ENCODE measurements around the gene DIPK2B.

The DIPK2B gene

GRCh38 chrX:45154462-45154861, 46.2 kb downstream of the DIPK2B start:
- no peak for FAIRE-seq

DNA sequence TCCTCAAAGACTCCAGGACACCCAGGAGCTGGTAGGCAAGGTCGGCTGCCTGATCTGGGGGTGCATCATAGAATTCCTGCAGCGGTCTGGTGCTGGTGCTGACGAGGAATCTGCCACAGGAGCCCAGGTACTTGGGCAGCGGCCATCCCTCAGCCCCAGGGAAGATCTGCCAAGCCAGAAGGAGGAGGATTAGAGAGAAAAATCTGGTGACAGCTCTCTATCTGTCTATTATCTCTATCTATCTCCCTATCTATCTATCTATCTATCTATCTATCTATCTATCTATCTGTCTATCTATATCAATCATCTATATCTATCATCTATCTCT, 46.7 kb downstream of the DIPK2B start:
- FAIRE-seq = no peak
